Cardiac muscle cell (in vitro differentiated cells and primary cell): ENCODE measurements around the gene HIPK1. TPM values are rescaled to one million over a fixed set of nuclear protein-coding genes. Genes with fewer than 3 reads are reported as not detected.

ENCODE experiments used
- DNase-seq, 2 donors: peaks; one replicate each; pipeline versions ENCODE4 v3.0.0 to v3.0.0-alpha.2; 2010 to 2017; ENCODE audit warnings: low read depth in 1 of 2, low spot score in 1 of 2
- H3K27ac ChIP-seq: fragments of 200-600 bp; sonication (generic); 2 replicates; pipeline ENCODE4 v1.5.1; 2016
- H3K27me3 ChIP-seq: fragments of 200-600 bp; sonication (generic); 2 replicates; pipeline ENCODE4 v1.6.0; 2016; ENCODE audit warnings: control low read depth
- H3K36me3 ChIP-seq: fragments of 200-600 bp; sonication (generic); 2 replicates; pipeline ENCODE4 v1.5.1; 2016; ENCODE audit warnings: control low read depth
- H3K4me1 ChIP-seq: fragments of 200-600 bp; sonication (generic); 2 replicates; pipeline ENCODE4 v1.8.1; 2017; ENCODE audit warnings: low read depth, mild to moderate bottlenecking, mixed run types
- H3K4me3 ChIP-seq: fragments of 200-600 bp; sonication (generic); 2 replicates; pipeline ENCODE4 v1.5.1; 2016; ENCODE audit warnings: mild to moderate bottlenecking
- H3K9me3 ChIP-seq: fragments of 200-600 bp; sonication (generic); 2 replicates; pipeline ENCODE4 v1.5.1; 2017; ENCODE audit warnings: low read depth, mild to moderate bottlenecking, control low read depth
- polyA plus RNA-seq: library from polyadenylated mRNA; unstranded; fragments of >200 nt; fragmentation: Nextera tagmentation; extraction: Ambion mirVana; gene quantifications from 2 replicates; pipeline ENCODE4 v1.2.1, GENCODE V29; 2016
- total RNA-seq: library from RNA; depleted of rRNA; stranded (reverse); fragments of >200 nt; gene quantifications from 2 replicates; pipeline ENCODE4 v1.2.3, GENCODE V29; 2016
- TF ChIP-seq, protein P1 (sequence below): IDR thresholded peaks from 2 replicates; pipeline ENCODE4 v1.5.1; 2012; ENCODE audit warnings: low read depth, mild to moderate bottlenecking, low read length

The HIPK1 gene
- total and polyA plus RNA-seq, 2 experiments from 2014 or later = 14.1 to 27.7 TPM

DNA sequence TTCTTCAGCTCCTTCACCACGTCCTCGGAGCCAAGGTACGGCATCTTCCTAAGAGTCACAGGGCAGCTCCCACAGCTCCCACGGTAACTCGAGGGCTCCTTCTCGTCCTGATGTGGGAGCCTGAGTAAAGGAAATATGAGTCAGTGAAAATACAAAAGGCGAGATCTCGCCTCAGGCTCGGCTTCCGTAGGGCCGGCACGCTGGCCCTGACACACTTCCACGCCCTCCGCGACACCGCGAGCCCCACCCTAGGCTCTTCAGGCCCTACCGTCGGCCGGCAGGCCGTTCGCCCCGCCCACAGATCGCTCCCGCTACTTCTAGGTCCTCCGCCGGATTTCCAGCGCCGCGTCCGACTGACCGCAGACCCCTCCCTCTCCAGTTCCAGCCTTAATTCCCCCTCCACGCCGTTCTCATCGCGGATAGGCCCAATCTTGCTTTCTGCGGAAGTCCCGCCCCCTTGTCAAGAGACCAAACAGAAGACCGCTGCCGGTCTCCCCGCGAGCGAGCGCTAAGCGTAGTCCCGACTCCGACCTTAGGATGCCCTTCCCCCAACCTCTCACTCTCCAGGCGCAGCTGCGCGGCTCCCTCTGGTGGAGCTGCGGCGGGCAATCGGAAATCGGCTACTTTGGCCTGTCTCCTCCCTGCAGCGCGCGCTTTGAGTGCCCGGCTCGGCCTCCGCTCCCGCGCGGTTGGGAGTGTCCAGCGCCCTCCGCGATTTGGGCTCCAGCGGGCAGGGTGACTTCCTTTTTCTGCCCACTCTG, 24.3 kb upstream of the HIPK1 start, which contains the start of the genes AP4B1 and DCLRE1B:
Gene AP4B1 (minus strand): TSS at position 126 of the 761 bp plus-strand sequence. CDS start 82 bp downstream, at position 44.
Gene DCLRE1B (plus strand): TSS at position 653 of the 761 bp plus-strand sequence. CDS start 261 bp downstream, outside the sequence.
- peaks cover 3% of the 10 kb centered on the region for H3K4me1 ChIP-seq
- peak; percentile 100 for DNase-seq
- peak within 1 kb of the TSS; percentile 60 for H3K27ac ChIP-seq
- no peaks in the 10 kb centered on the region for H3K9me3 ChIP-seq
- H3K27me3 ChIP-seq = no peaks in the 10 kb centered on the region
- peaks cover 5% of the 10 kb centered on the region for H3K36me3 ChIP-seq
- TF ChIP-seq, protein P1, sequence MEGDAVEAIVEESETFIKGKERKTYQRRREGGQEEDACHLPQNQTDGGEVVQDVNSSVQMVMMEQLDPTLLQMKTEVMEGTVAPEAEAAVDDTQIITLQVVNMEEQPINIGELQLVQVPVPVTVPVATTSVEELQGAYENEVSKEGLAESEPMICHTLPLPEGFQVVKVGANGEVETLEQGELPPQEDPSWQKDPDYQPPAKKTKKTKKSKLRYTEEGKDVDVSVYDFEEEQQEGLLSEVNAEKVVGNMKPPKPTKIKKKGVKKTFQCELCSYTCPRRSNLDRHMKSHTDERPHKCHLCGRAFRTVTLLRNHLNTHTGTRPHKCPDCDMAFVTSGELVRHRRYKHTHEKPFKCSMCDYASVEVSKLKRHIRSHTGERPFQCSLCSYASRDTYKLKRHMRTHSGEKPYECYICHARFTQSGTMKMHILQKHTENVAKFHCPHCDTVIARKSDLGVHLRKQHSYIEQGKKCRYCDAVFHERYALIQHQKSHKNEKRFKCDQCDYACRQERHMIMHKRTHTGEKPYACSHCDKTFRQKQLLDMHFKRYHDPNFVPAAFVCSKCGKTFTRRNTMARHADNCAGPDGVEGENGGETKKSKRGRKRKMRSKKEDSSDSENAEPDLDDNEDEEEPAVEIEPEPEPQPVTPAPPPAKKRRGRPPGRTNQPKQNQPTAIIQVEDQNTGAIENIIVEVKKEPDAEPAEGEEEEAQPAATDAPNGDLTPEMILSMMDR = peak; percentile 65
- H3K4me3 ChIP-seq = peak within 1 kb of the TSS; percentile 93

DNA sequence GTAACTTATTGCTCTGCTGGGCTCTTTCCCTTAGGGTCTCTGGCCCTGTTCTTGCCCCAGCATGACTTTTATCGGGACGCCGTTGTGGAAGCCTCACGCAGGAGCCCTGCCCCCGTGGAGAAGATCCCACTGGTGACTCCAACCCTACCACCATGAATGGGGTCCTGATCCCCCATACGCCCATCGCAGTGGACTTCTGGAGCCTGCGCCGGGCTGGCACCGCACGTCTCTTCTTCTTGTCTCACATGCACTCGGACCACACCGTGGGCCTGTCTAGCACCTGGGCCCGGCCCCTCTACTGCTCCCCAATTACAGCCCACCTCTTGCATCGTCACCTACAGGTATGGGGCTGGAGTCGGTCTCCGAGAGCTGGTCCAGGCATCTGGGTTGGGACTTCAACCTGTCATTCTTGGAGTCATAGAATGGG, 23.7 kb upstream of the HIPK1 start:
- peak in 1 of 2 donors; percentile 28 for DNase-seq

DNA sequence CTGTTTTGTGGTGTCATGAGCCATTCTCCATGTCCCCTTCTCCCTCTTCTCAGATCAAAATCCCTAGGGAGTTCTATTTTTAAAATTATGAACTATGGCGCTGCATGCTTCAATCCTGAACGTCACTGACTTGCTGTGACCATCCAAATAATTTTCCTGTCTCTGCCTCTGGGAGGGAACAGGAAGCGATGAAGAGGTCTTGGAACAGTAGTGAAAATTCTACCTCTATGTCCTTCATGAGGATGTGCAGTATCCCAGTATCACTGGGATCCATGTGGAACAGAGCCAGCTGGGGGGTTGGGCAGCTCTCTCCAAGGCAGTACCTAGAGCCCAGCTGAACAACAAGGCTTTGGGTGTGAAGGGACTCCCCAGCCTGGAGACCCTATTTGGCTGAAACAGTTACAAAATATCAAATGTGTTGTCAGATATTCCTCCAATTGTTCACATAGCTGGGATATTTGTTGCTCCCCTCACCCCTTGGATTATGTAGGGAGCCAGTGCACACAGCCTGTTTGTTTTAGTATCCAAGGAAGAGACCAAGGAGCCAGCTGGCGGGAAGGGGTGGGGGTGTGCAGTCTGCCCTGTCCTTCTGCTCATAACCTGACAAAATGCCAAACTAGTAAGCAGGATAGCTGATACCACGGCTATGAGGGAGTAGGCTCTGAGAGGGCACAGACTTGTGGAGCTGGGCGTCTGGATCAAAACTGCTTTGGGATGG, 16.4 kb upstream of the HIPK1 start:
- peak in 1 of 2 donors; percentile 89 for DNase-seq
- TF ChIP-seq, protein P1 = no peak

More for the DNA sequence above, 23.7 kb upstream of the HIPK1 start:
- Histone ChIP-seq H3K4me3 (peak overlapping the region; percentile 93), H3K36me3 (no peaks in the 10 kb centered on the region), H3K27me3 (no peaks in the 10 kb centered on the region), H3K4me1 (peaks cover 3% of the 10 kb centered on the region), H3K27ac (peak overlapping the region; percentile 60), H3K9me3 (no peaks in the 10 kb centered on the region)
- TF ChIP-seq, protein P1 = no peak

DNA sequence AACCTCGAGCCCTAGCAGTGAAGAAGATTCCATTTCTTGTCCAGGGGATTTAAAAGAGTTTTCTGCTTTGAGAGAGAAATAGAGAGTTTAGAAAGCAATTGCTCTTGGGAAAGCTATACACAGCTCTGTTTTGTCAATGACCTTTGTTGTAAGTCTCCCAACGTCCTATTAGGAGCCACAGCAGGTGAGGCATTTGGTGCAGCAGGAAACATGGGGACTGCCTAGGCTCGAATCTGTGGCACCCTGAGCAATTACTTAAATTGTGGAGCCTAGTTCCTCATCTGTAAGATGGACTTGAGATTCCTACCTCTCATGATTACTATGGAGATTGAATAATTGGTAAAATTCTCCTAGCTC, 15.8 kb upstream of the HIPK1 start:
- Histone ChIP-seq H3K36me3 (no peaks in the 10 kb centered on the region), H3K9me3 (no peaks in the 10 kb centered on the region), H3K4me1 (no peaks in the 10 kb centered on the region), H3K4me3 (no peak overlapping the region), H3K27ac (no peak overlapping the region), H3K27me3 (no peaks in the 10 kb centered on the region)
- DNase-seq = no peak
- TF ChIP-seq, protein P1 = no peak

More for the DNA sequence above, 16.4 kb upstream of the HIPK1 start:
- Histone ChIP-seq H3K27me3 (no peaks in the 10 kb centered on the region), H3K4me3 (no peak overlapping the region), H3K27ac (no peak overlapping the region), H3K36me3 (no peaks in the 10 kb centered on the region), H3K4me1 (no peaks in the 10 kb centered on the region), H3K9me3 (no peaks in the 10 kb centered on the region)

DNA sequence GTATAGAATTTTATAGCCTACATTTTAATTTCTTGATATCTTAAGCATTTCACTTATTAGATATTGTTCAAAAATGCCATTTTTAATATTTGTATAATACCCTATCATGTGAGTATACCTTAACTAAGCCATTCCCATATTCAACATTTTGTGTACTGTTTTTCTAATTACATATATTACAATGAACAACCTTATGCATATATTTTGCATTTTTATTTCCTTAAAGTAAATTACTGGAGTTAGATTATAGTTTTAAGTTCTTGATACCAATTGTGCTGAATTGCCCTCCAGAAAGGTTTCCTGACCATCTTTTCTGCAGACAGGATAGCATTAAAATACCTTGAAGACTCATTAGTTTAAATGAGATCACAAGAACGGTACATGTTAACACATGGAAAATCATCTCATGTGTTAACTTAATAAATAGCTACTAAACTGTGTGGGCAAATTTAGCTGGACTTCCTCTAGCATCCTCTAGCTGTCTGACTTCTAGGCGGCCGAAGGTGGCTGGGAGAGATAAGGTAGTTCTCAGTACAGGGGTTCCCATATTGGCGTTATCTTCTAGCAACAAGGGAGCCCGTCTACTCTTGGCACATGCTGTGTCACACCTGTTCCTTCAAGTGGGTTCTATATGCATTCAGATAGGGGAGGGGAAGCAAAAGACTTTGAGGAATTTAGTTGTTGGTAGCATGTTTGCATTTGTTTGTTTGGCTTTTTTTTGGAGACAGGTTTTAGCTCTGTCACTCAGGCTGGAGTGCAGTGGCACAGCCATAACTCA, 15.0 kb upstream of the HIPK1 start:
- TF ChIP-seq, protein P1 = no peak
- Histone ChIP-seq H3K27me3 (peaks cover 4% of the 10 kb centered on the region), H3K4me3 (no peak overlapping the region), H3K4me1 (no peaks in the 10 kb centered on the region), H3K9me3 (no peaks in the 10 kb centered on the region), H3K27ac (no peak overlapping the region), H3K36me3 (no peaks in the 10 kb centered on the region)
- DNase-seq = no peak
